ENCODE results near the gene GABBR2.

DNA sequence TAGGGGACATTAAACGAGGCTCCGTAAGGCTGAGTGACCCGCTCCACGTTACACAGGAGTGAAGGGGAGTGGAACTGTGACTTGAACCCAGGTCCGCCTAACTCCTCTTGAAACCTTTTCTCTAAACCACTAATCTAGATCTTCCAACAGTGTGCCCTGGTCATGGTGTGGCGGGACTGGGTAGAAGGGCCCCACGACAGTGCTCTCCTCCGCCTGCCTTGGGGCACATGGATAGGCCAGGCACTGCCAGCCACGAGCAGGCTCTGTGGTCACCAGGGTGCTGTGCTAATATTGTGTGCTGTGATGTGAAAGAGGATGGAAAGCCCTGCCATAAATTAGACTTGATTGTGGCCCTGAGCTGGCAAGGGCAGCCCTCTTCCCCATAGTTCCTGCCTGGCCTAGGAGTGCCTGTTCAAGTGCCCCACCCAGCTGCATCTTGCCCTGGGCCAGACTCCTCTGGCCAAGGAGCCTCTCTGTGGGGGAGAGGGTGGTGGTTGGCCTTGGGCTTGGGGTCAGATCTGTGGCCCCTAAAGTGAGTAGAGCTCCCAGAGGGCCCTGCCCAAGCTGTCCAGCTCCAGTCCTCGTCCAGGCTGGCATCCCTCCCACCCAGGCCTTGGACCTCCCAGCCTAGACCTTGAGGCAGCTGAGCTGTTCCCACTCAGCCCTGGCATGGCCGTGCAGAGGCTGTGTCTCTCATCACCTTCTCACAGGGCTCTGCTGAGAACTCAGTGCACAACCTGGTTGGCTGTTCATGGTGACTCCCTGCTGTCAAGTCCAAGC is 385.5 kb downstream of the GABBR2 start:
- TF ChIP-seq, protein P1, sequence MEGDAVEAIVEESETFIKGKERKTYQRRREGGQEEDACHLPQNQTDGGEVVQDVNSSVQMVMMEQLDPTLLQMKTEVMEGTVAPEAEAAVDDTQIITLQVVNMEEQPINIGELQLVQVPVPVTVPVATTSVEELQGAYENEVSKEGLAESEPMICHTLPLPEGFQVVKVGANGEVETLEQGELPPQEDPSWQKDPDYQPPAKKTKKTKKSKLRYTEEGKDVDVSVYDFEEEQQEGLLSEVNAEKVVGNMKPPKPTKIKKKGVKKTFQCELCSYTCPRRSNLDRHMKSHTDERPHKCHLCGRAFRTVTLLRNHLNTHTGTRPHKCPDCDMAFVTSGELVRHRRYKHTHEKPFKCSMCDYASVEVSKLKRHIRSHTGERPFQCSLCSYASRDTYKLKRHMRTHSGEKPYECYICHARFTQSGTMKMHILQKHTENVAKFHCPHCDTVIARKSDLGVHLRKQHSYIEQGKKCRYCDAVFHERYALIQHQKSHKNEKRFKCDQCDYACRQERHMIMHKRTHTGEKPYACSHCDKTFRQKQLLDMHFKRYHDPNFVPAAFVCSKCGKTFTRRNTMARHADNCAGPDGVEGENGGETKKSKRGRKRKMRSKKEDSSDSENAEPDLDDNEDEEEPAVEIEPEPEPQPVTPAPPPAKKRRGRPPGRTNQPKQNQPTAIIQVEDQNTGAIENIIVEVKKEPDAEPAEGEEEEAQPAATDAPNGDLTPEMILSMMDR (conservative IDR thresholded peaks at IDR 0.05; ENCODE audit: low read length) = no peak
- TF ChIP-seq EZH2phosphoT487 (IDR thresholded peaks at IDR 0.05; ENCODE audit: borderline replicate concordance, low read depth, low read length) = no peak
